GM21367 (cell line): Measurements from ENCODE around the gene NOP14.
A peak's percentile ranks its signal among the peaks of the same experiment; 100 is the strongest.
"Not testable (repeated sequence)": the region's sequence is repeated elsewhere in the genome, so short reads cannot be mapped to it uniquely, and the experiment has no call there.

Experiments used
- ATAC-seq: cut with Tn5 transposase; IDR thresholded peaks from one replicate; pipeline ENCODE4 v1.9.1; 2021; ENCODE audit not compliant: unreplicated experiment

NOP14 gene

GRCh38 chr4:2962614-2963174, 512 bp downstream of the NOP14 start:
- ATAC-seq = peak; percentile 23

GRCh38 chr4:2961811-2962441, 1.3 kb downstream of the NOP14 start:
- no peak for ATAC-seq

GRCh38 chr4:2961421-2961810, 1.8 kb downstream of the NOP14 start:
- ATAC-seq = no peak

- not testable (repeated sequence) for ATAC-seq
These were observed 2.8 kb downstream of the NOP14 start for GRCh38 chr4:2960450-2960849.

- no peak for ATAC-seq
These were observed 4.8 kb downstream of the NOP14 start for GRCh38 chr4:2958446-2958845.

GRCh38 chr4:2955186-2956044, 7.8 kb downstream of the NOP14 start:
- not testable (repeated sequence) for ATAC-seq

- ATAC-seq = no peak
These were observed 8.6 kb downstream of the NOP14 start for GRCh38 chr4:2954358-2955185.

GRCh38 chr4:2953496-2953895, 9.7 kb downstream of the NOP14 start:
- ATAC-seq = no peak

GRCh38 chr4:2950221-2950989, 12.8 kb downstream of the NOP14 start:
- ATAC-seq = no peak

- ATAC-seq = no peak
These were observed 13.5 kb downstream of the NOP14 start for GRCh38 chr4:2949782-2950125.

- ATAC-seq = no peak
These were observed 14.1 kb downstream of the NOP14 start for GRCh38 chr4:2948895-2949781.

- no peak for ATAC-seq
These were observed 15.3 kb downstream of the NOP14 start for GRCh38 chr4:2947926-2948325.

GRCh38 chr4:2946812-2947600, 16.2 kb downstream of the NOP14 start:
- ATAC-seq = no peak

GRCh38 chr4:2945619-2946604, 17.3 kb downstream of the NOP14 start:
- not testable (repeated sequence) for ATAC-seq

- ATAC-seq = no peak
These were observed 18.4 kb downstream of the NOP14 start for GRCh38 chr4:2944586-2945526.

- ATAC-seq = no peak
These were observed 19.1 kb downstream of the NOP14 start for GRCh38 chr4:2944091-2944482.
